Melanocyte of skin (primary cell): ENCODE data around the gene USP4. TPM values are rescaled to one million over a fixed set of nuclear protein-coding genes. Genes with fewer than 3 reads are reported as not detected.

Experiments
- small RNA-seq, 2 donors: library from RNA; depleted of rRNA; stranded (forward); fragments of <200 nt; gene quantifications; one replicate each; pipeline ENCODE3, GENCODE V24; 2012
- total RNA-seq, 2 donors: library from RNA; depleted of rRNA; stranded (reverse); fragments of >200 nt; gene quantifications; 2 replicates each; pipeline ENCODE4 v1.2.3, GENCODE V29; 2012

The USP4 gene, protein sequence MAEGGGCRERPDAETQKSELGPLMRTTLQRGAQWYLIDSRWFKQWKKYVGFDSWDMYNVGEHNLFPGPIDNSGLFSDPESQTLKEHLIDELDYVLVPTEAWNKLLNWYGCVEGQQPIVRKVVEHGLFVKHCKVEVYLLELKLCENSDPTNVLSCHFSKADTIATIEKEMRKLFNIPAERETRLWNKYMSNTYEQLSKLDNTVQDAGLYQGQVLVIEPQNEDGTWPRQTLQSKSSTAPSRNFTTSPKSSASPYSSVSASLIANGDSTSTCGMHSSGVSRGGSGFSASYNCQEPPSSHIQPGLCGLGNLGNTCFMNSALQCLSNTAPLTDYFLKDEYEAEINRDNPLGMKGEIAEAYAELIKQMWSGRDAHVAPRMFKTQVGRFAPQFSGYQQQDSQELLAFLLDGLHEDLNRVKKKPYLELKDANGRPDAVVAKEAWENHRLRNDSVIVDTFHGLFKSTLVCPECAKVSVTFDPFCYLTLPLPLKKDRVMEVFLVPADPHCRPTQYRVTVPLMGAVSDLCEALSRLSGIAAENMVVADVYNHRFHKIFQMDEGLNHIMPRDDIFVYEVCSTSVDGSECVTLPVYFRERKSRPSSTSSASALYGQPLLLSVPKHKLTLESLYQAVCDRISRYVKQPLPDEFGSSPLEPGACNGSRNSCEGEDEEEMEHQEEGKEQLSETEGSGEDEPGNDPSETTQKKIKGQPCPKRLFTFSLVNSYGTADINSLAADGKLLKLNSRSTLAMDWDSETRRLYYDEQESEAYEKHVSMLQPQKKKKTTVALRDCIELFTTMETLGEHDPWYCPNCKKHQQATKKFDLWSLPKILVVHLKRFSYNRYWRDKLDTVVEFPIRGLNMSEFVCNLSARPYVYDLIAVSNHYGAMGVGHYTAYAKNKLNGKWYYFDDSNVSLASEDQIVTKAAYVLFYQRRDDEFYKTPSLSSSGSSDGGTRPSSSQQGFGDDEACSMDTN
- total RNA-seq: 10 to 100 TPM; 13.8 to 16.3 TPM

GRCh38 chr3:49339941-49340800, at the start of gene USP4:
TSS of gene USP4 (minus strand) at chr3:49340053. CDS start at chr3:49340024, 29 bp downstream.

DNA sequence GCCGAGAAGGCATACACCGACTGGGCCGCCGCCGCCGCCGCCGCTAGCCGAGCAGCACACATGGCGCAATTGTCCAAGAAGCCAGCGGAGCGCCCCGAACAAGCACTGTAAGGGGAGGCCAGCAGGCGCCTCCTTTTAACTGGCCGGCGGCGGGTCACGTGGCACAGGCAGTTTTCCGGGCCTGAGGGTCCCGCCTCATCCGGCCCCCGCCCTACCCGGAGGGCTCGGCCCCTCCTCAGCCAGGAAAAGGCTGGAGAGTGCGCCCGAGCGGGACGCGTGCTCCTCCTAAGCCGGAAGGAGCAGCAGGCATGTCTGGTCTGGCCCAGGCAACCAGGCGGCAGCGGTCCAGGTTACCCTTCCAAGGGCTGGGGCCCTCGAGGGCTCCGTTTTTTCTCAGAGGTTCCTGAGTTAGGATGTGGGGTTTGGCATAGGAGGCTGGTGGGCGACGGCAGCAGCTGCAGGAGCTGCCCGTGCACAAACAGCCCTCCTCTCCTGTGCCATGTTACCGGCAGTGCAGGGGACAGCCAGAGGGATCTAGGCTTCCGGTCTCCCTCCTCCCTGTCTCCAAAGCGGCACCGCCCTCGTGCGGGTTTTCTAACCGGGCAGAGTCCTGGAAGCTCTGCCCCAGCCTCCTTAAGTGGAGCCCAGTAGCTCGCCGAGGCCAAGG, 18.5 kb upstream of the USP4 start, which contains the start of gene GPX1:
Gene GPX1, minus strand, starts transcription at position 137 of the 667 bp plus-strand sequence. Its CDS starts 75 bp downstream, at position 62.

GRCh38 chr3:49276475-49277382, 63.1 kb downstream of the USP4 start, which contains the start of gene C3orf62:
TSS of gene C3orf62 (minus strand) at chr3:49277232. CDS start at chr3:49276872, 360 bp downstream.

Small RNA genes within 50 kb of the gene (small RNA-seq; reads per million reads assigned to genes)
- 0 reads per million in 2 donors for gene AC121247.2
- 0 reads per million in 2 donors for gene MIR4271
- gene RF00019: 0 reads per million in 2 donors

Other genes with a start within 250 kb of the USP4 start
- gene QRICH1, start 246.0 kb downstream of the USP4 start, total RNA-seq: 100 to 1,000 TPM; 117 to 144 TPM
- gene QARS1, start 235.3 kb downstream of the USP4 start, total RNA-seq: 100 to 1,000 TPM; 192 to 261 TPM
- gene USP19, start 219.2 kb downstream of the USP4 start, total RNA-seq: 10 to 100 TPM; 44.4 to 47.3 TPM
- 100 to 1,000 TPM; 162 to 180 TPM for gene LAMB2, start 207.0 kb downstream of the USP4 start, total RNA-seq
- gene CCDC71, start 173.7 kb downstream of the USP4 start, total RNA-seq: 10 to 100 TPM; 25.1 to 27.3 TPM
- gene KLHDC8B, start 168.5 kb downstream of the USP4 start, total RNA-seq: 10 to 100 TPM; 12.7 to 23.3 TPM
- 1 to 10 TPM; 2.3 to 2.4 TPM for gene C3orf62, start 62.8 kb downstream of the USP4 start, total RNA-seq
- gene GPX1, start 18.3 kb upstream of the USP4 start, total RNA-seq: 100 to 1,000 TPM; 167 to 280 TPM
- gene RHOA, start 71.9 kb upstream of the USP4 start, total RNA-seq: 100 to 1,000 TPM; 325 to 468 TPM
- 10 to 100 TPM; 16.0 to 25.1 TPM for gene TCTA, start 72.4 kb upstream of the USP4 start, total RNA-seq
- gene AMT, start 82.4 kb upstream of the USP4 start, total RNA-seq: 1 to 10 TPM; 1.4 to 2.0 TPM
- gene NICN1, start 89.3 kb upstream of the USP4 start, total RNA-seq: 1 to 10 TPM; 7.6 to 7.7 TPM
- gene DAG1, start 130.2 kb upstream of the USP4 start, total RNA-seq: 10 to 100 TPM; 78.1 to 88.9 TPM
- gene BSN, start 214.4 kb upstream of the USP4 start, total RNA-seq: under 1 TPM; under 0.01 TPM